ENCODE data around the gene PABPN1L. TPM values are rescaled to one million over a fixed set of nuclear protein-coding genes. Genes with fewer than 3 reads are reported as not detected.

Gene PABPN1L
- total and polyA plus RNA-seq, 10 of the 15 experiments (the other 5 are each of a cell fraction or from before 2014, with no cell fraction given): not detected

DNA sequence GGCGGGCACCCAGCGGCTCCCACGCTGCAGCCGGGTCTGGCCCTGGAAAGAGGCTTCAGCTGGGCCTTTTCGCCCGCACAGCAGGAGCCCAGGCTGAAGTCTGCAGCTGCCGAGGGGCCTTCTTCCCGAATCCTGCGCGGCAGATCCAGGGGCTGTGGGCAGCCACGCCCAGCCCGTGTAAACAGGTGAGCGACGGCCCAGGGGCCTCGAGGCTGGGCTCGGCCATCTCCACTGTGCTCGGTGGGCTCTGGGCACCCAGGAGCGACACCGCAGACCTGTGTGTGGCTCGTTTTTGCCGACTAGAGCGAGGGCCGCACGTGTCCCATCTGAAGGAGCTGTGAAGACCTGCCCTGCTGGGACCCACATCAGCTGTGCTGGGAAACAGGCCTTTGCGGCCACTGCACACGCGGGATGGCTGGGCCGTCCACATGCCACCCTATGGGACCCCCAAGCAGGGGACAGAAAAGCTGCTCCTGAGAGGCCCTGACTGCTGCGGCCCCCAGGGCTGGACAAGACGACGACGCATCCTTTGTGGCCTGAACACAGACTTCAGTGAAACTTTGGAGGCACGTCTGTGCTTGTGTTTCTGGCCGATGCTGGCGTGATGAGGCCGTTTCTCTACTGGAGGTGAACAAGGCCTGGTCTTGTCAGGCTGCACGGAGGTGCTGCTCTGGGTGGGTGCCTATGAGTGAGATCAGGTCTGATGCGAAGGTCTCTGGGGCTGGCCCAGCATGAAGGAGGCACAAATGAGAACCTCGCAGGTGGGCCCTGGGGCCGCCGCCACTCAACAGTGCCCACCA, 49.5 kb downstream of the PABPN1L start:
- Histone ChIP-seq H3K4me3 (no peak overlapping the region), H3K9me3 (replicated peaks; ENCODE audit: control insufficient read depth, insufficient read depth, low read length) (no peaks in the 10 kb centered on the region), H3K9ac (ENCODE audit: control insufficient read depth, insufficient read depth, low read length) (no peak overlapping the region), H3K27ac (ENCODE audit: control insufficient read depth, insufficient read depth) (no peak overlapping the region), H3K27me3 (replicated peaks in 1 of 2; ENCODE audit: control insufficient read depth in 2 of 2, insufficient read depth in 2 of 2, low read length in 1 of 2) (no peaks in the 10 kb centered on the region), H4K20me1 (ENCODE audit: control insufficient read depth, insufficient read depth) (no peaks in the 10 kb centered on the region), H3K4me2 (ENCODE audit: control insufficient read depth, insufficient read depth) (no peak overlapping the region), H2AFZ (ENCODE audit: control insufficient read depth, low read depth, low read length) (no peak overlapping the region), H3K4me1 (ENCODE audit: control insufficient read depth, insufficient read depth, low read length) (peaks cover 6% of the 10 kb centered on the region), H3K36me3 (ENCODE audit: control insufficient read depth in 2 of 2, insufficient read depth in 2 of 2, low read length in 1 of 2) (no peaks in the 10 kb centered on the region), H3K79me2 (ENCODE audit: control insufficient read depth, insufficient read depth, low read length) (no peaks in the 10 kb centered on the region)
- ChIA-PET RAD21 (ENCODE audit: unreplicated experiment) (no interaction called here), SMC1A (ENCODE audit: uncharacterized antibody, unreplicated experiment) (no interaction called here), CTCF (interaction anchor here (1.2 to 2.1 kb wide), 4 partner anchors 40 to 399 kb away, joined by 3 to 6 read pairs (median 5); partner anchors contain the start of genes GALNS and TRAPPC2L), POLR2A (no interaction called here)
- WGBS (ENCODE audit: insufficient coverage, insufficient replicate concordance, low lambda C conversion rate, missing lambda C conversion rate): 80% methylated on average over 40 of the region's 41 CpGs
- FAIRE-seq (no peak), ATAC-seq (no peak), DNase-seq (ENCODE audit: low read depth, low spot score) (no peak)
- TF ChIP-seq NFIC (IDR thresholded peaks at IDR 0.05; ENCODE audit: low read depth, low read length): no peak
- TF ChIP-seq NFXL1 (IDR thresholded peaks at IDR 0.05; ENCODE audit: borderline replicate concordance): no peak
- TF ChIP-seq GATAD2B (conservative IDR thresholded peaks at IDR 0.05; ENCODE audit: low read depth): no peak
- TF ChIP-seq SIX5 (IDR thresholded peaks at IDR 0.05; ENCODE audit: low read depth, low read length, severe bottlenecking): no peak
- no peak for TF ChIP-seq TBL1XR1 (IDR thresholded peaks at IDR 0.05; ENCODE audit: low read depth, low read length)
- no peak for TF ChIP-seq HCFC1 (IDR thresholded peaks at IDR 0.05; ENCODE audit: low read length)
- TF ChIP-seq FOXM1 (IDR thresholded peaks at IDR 0.05; ENCODE audit: low read depth, low read length): no peak
- no peak for TF ChIP-seq PML (IDR thresholded peaks at IDR 0.05; ENCODE audit: low read length)
- TF ChIP-seq, protein P1, sequence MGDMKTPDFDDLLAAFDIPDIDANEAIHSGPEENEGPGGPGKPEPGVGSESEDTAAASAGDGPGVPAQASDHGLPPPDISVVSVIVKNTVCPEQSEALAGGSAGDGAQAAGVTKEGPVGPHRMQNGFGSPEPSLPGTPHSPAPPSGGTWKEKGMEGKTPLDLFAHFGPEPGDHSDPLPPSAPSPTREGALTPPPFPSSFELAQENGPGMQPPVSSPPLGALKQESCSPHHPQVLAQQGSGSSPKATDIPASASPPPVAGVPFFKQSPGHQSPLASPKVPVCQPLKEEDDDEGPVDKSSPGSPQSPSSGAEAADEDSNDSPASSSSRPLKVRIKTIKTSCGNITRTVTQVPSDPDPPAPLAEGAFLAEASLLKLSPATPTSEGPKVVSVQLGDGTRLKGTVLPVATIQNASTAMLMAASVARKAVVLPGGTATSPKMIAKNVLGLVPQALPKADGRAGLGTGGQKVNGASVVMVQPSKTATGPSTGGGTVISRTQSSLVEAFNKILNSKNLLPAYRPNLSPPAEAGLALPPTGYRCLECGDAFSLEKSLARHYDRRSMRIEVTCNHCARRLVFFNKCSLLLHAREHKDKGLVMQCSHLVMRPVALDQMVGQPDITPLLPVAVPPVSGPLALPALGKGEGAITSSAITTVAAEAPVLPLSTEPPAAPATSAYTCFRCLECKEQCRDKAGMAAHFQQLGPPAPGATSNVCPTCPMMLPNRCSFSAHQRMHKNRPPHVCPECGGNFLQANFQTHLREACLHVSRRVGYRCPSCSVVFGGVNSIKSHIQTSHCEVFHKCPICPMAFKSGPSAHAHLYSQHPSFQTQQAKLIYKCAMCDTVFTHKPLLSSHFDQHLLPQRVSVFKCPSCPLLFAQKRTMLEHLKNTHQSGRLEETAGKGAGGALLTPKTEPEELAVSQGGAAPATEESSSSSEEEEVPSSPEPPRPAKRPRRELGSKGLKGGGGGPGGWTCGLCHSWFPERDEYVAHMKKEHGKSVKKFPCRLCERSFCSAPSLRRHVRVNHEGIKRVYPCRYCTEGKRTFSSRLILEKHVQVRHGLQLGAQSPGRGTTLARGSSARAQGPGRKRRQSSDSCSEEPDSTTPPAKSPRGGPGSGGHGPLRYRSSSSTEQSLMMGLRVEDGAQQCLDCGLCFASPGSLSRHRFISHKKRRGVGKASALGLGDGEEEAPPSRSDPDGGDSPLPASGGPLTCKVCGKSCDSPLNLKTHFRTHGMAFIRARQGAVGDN (IDR thresholded peaks at IDR 0.05): no peak
- TF ChIP-seq ZNF622 (IDR thresholded peaks at IDR 0.05): no peak
- TF ChIP-seq RELA (IDR thresholded peaks at IDR 0.05; ENCODE audit: borderline replicate concordance, partially characterized antibody): no peak
- TF ChIP-seq MYB (IDR thresholded peaks at IDR 0.05; ENCODE audit: borderline replicate concordance, low read depth, low read length): no peak
- no peak for TF ChIP-seq NR2C2 (IDR thresholded peaks at IDR 0.05; ENCODE audit: borderline replicate concordance, control insufficient read depth, insufficient read length, low read depth)
- no peak for TF ChIP-seq MYC (IDR thresholded peaks at IDR 0.05; ENCODE audit: insufficient read depth, insufficient read length, insufficient replicate concordance, low read length, severe bottlenecking)
- intact Hi-C loops (cut with micrococcal nuclease; ENCODE audit: unreplicated experiment) (loop anchor here (1.0 kb wide), 2 partner anchors 350 to 399 kb away; no protein-coding TSS in a partner anchor), in situ Hi-C loops (cut with MboI) (no loop called here)
- no TSS peak for BruUV-seq (replicated peaks)
